ENCODE results near the gene CSF1R. TPM values are rescaled to one million over a fixed set of nuclear protein-coding genes. Genes with fewer than 3 reads are reported as not detected.
A peak's percentile ranks its signal among the peaks of the same experiment; 100 is the strongest.

The CSF1R gene
- total and polyA plus RNA-seq, 10 donors: 23.1 to 429 (median 291) TPM

GRCh38 chr5:150108711-150109514 is 22.6 kb upstream of the CSF1R start:
- H3K4me1 ChIP-seq: peaks cover 0 to 31% (median 11%) of the 10 kb centered on the region in 6 donors
- peak overlapping the region in 4 of 8 donors; percentile 8 to 64 (median 38) for H3K27ac ChIP-seq
- peaks cover 0 to 4% (median 0%) of the 10 kb centered on the region in 7 donors for H3K27me3 ChIP-seq (replicated peaks in 1 of 7)
- no peak for DNase-seq
- no peaks in the 10 kb centered on the region for H3K9me3 ChIP-seq
- WGBS, 5 donors: 88 to 95% (median 88%) methylated on average over 7 to 11 of the region's 11 CpGs
- intact Hi-C loops (cut with DNase I; ENCODE audit: low total_unique reads): no loop called here
- TF ChIP-seq POLR2A (IDR thresholded peaks at IDR 0.05) (no peak), POLR2AphosphoS5 (IDR thresholded peaks at IDR 0.05) (no peak), CTCF (IDR thresholded peaks at IDR 0.05 in 8 of 11, conservative IDR thresholded peaks at IDR 0.05 in 3 of 11) (no peak)
- H3K36me3 ChIP-seq: peaks cover 0 to under 1% (median 0%) of the 10 kb centered on the region in 6 donors
- no peak overlapping the region for H3K4me3 ChIP-seq

GRCh38 chr5:150107909-150108447 is 21.6 kb upstream of the CSF1R start:
- Histone ChIP-seq H3K9me3 (no peaks in the 10 kb centered on the region), H3K27me3 (replicated peaks in 1 of 7) (peaks cover 0 to 4% (median 0%) of the 10 kb centered on the region in 7 donors), H3K27ac (peak overlapping the region in 5 of 8 donors; percentile 14 to 64 (median 29)), H3K36me3 (no peaks in the 10 kb centered on the region), H3K4me1 (peaks cover 0 to 25% (median 8%) of the 10 kb centered on the region in 6 donors), H3K4me3 (no peak overlapping the region)
- 65 to 88% (median 71%) methylated on average over 4 of the region's 4 CpGs for WGBS, 5 donors
- intact Hi-C loops (cut with DNase I; ENCODE audit: low total_unique reads): no loop called here
- no peak for DNase-seq
- TF ChIP-seq CTCF (IDR thresholded peaks at IDR 0.05 in 8 of 11, conservative IDR thresholded peaks at IDR 0.05 in 3 of 11) (no peak), POLR2AphosphoS5 (IDR thresholded peaks at IDR 0.05) (peak in 1 of 3 donors; percentile 16), POLR2A (IDR thresholded peaks at IDR 0.05) (no peak)

- H3K4me1 ChIP-seq: peaks cover 0 to 24% (median 6%) of the 10 kb centered on the region in 6 donors
- no peak for DNase-seq
- 58 to 66% (median 59%) methylated on average over 4 of the region's 4 CpGs for WGBS, 5 donors
- intact Hi-C loops (cut with DNase I; ENCODE audit: low total_unique reads): no loop called here
- H3K27me3 ChIP-seq (replicated peaks in 1 of 7): peaks cover 0 to 4% (median 0%) of the 10 kb centered on the region in 7 donors
- H3K36me3 ChIP-seq: no peaks in the 10 kb centered on the region
- no peaks in the 10 kb centered on the region for H3K9me3 ChIP-seq
- no peak overlapping the region for H3K4me3 ChIP-seq
- TF ChIP-seq CTCF (IDR thresholded peaks at IDR 0.05 in 8 of 11, conservative IDR thresholded peaks at IDR 0.05 in 3 of 11): no peak
- TF ChIP-seq POLR2AphosphoS5 (IDR thresholded peaks at IDR 0.05): no peak
- TF ChIP-seq POLR2A (IDR thresholded peaks at IDR 0.05): no peak
- peak overlapping the region in 3 of 8 donors; percentile 1 to 40 (median 22) for H3K27ac ChIP-seq
Measured at GRCh38 chr5:150106674-150107426, 20.5 kb upstream of the CSF1R start.

Measured in spleen (tissue), 11 donors.